Metanephros (tissue), 2 donors: ENCODE data around the gene TANGO6. TPM values are rescaled to one million over a fixed set of nuclear protein-coding genes. Genes with fewer than 3 reads are reported as not detected.

ENCODE experiments used
- small RNA-seq: library from RNA; depleted of rRNA; stranded (forward); fragments of <200 nt; gene quantifications from one replicate; pipeline ENCODE3, GENCODE V24; 2014; ENCODE audit warnings: low replicate concordance
- total RNA-seq: library from RNA; depleted of rRNA; stranded (reverse); fragments of >200 nt; gene quantifications from one replicate; pipeline ENCODE4 v1.2.3, GENCODE V29; 2014

TANGO6 gene
- total RNA-seq: 18.3 TPM

GRCh38 chr16:68843482-68844210, at the start of gene TANGO6:
TSS of gene TANGO6 (plus strand) at chr16:68843531. CDS start at chr16:68843618, 87 bp downstream.

DNA sequence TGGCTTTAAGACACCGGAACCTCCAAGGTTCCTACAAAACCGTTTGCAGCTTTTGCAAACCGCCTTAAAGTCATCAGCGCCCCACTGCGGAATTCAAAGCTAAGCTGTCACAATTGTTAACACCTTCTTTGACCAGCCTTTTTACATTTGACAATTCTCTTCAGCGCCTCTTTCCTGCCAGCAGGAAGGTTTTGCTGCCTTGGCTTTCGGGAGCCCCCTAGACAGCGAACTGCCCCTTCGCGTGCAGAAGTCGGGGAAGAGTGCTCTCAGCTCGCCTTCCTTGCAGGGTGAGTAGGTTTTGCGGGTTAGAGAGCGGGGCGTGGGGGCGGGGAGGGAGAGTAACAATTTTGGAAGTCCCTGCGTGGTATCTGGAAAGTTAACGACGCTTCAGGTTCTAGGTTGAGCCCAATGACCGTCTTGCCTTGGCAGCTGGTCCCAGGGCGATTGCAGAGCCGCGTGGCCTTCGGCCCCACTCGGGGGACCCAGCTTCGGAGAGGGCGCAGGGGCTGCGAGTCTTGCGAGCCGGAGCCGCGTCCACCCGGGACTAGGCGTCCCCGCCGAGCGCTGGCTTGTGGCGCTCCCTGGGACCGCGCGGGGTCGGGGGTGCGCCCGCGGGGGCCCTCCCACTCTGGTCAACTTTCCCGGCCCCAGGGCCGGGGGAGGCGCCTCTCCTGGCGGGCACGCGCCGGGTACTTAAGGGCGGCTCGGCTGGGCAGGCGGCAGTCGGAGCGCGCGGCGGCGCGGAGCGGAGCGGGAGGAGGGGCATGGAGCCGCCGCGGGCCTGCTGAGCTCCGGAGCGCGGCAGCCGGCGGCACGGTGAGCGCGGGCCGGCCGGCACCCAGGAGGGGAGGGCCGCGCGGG, 262.4 kb downstream of the TANGO6 start, which contains the start of gene HAS3:
HAS3 (plus strand) TSS at position 153 of the 861 bp plus-strand sequence. CDS start 3,743 bp downstream, outside the sequence.

DNA sequence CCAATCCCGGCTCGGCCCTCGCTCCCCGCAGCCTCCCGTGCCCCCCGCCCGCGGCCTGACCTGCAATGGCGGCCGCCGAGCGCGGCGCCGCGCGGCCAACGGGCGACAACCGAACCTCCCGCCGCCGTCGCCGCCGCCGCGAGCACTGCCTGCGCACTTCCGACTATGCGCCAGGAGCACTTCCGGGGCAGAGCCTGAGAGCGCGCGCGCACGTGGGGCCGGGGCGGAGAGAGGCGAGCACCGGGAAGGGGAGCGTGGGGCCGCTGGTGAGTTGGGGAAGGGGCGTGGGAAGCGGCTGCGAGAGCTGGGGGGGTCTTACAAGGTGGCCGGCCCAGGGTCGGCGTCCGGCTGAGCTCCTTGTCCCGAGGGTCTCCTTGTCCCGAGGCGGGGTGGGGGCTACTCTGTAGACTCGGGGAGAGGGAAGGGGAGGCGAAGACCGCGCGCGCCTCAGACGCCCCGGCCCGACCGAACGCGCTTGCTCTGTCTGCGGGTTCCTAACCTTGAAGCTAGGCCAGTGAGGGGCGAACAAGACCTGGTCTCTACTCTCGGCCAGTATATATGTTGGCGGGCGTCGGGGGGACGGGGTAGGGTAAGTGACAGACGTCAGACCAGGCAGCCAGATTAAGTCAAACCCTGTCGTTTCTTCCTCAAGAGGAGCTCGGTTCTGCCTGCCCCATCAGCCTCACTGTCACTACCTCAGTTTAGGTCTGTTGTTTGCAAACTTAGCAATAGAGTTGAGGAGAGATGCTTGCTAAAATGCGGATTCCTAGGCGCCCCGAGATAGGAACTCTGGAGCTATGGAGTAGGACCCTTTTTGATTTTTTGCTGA, 289.3 kb downstream of the TANGO6 start, which contains the start of the genes CHTF8 and UTP4:
CHTF8 (minus strand) TSS at position 165 of the 829 bp plus-strand sequence. CDS start 11,130 bp downstream, outside the sequence.
UTP4 (plus strand) TSS at position 226 of the 829 bp plus-strand sequence. CDS start 811 bp downstream, outside the sequence.

Small RNAs within 50 kb of the gene (small RNA-seq; reads per million reads assigned to genes)
- not detected for gene RF00019
- gene RF00066: not detected
- gene RNU6-898P: not detected

Other genes starting within 250 kb of the TANGO6 start
- gene CDH3, start 198.2 kb upstream of the TANGO6 start, total RNA-seq: 46.4 TPM
- gene CDH1, start 106.2 kb upstream of the TANGO6 start, total RNA-seq: 88.2 TPM